ENCODE results near the gene TLCD3A. TPM values are rescaled to one million over a fixed set of nuclear protein-coding genes. Genes with fewer than 3 reads are reported as not detected.

Gene TLCD3A
- total and polyA plus RNA-seq, 2 experiments from 2014 or later, result 15.7 to 21.1 TPM

DNA sequence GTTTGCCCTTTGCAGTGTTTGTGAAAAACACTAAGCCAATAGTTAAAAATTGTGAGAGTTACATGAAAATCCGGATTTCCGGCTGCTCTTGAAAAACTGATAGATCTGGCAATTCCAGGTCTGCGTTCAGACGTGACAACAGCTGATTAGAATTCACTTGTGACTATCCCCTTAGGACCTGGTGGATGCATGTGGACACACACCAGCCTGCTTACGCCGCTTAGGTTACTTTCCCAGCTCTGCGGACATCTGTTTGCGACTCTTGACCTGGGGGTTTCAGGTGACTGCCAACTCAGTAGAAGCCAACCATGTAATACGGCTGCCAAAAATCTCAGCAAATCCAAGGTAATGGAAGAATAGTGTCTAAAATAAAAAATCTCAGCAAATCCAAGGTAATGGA lies 42.0 kb upstream of the TLCD3A start:
- TF ChIP-seq, protein P1, sequence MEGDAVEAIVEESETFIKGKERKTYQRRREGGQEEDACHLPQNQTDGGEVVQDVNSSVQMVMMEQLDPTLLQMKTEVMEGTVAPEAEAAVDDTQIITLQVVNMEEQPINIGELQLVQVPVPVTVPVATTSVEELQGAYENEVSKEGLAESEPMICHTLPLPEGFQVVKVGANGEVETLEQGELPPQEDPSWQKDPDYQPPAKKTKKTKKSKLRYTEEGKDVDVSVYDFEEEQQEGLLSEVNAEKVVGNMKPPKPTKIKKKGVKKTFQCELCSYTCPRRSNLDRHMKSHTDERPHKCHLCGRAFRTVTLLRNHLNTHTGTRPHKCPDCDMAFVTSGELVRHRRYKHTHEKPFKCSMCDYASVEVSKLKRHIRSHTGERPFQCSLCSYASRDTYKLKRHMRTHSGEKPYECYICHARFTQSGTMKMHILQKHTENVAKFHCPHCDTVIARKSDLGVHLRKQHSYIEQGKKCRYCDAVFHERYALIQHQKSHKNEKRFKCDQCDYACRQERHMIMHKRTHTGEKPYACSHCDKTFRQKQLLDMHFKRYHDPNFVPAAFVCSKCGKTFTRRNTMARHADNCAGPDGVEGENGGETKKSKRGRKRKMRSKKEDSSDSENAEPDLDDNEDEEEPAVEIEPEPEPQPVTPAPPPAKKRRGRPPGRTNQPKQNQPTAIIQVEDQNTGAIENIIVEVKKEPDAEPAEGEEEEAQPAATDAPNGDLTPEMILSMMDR (IDR thresholded peaks at IDR 0.05; ENCODE audit: poor library complexity), result no peak
- TF ChIP-seq EZH2 (IDR thresholded peaks at IDR 0.05; ENCODE audit: borderline replicate concordance) (no peak), EZH2phosphoT487 (IDR thresholded peaks at IDR 0.05; ENCODE audit: low read depth, severe bottlenecking, unreplicated experiment) (no peak)
- Histone ChIP-seq H3K27ac (no peak overlapping the region), H3K4me3 (no peak overlapping the region), H3K9me3 (ENCODE audit: low read depth) (no peaks in the 10 kb centered on the region), H2AFZ (no peak overlapping the region), H3K9me2 (replicated peaks; ENCODE audit: insufficient read depth) (no peaks in the 10 kb centered on the region), H4K20me1 (ENCODE audit: insufficient read depth, poor library complexity, severe bottlenecking) (no peaks in the 10 kb centered on the region), H3K36me3 (replicated peaks; ENCODE audit: insufficient read depth, low read depth) (no peaks in the 10 kb centered on the region), H3K79me2 (peaks cover 4% of the 10 kb centered on the region), H3K4me1 (ENCODE audit: insufficient read depth) (peaks cover 8% of the 10 kb centered on the region), H3K27me3 (no peaks in the 10 kb centered on the region), H3K4me2 (no peak overlapping the region)
- 89% methylated on average over 9 of the region's 9 CpGs for WGBS (ENCODE audit: low lambda C conversion rate, missing lambda C conversion rate)
- DNase-seq (ENCODE audit: low spot score), result no peak

DNA sequence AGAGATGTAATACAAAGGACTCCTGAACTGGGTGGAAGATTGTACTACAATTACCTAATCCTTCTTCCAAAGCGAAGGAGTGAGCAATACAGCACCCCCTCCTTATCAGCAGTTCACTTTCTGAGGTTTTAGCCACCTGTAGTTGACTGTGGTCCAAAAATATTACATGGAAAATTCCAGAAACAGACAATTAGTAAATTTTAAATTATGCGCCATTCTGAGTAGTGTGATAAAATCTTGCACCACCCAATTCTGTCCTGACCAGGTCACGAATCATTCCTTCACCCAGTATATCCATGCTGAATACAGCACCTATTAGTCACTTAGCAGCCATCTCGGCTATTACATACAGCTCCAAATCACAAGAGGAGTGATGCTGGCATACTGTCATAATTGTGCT lies 41.0 kb upstream of the TLCD3A start:
- TF ChIP-seq, protein P1 (IDR thresholded peaks at IDR 0.05; ENCODE audit: poor library complexity), result no peak
- TF ChIP-seq EZH2 (IDR thresholded peaks at IDR 0.05; ENCODE audit: borderline replicate concordance) (no peak), EZH2phosphoT487 (IDR thresholded peaks at IDR 0.05; ENCODE audit: low read depth, severe bottlenecking, unreplicated experiment) (no peak)
- no peak for DNase-seq (ENCODE audit: low spot score)
- no peak overlapping the region for H3K27ac ChIP-seq
- H3K4me2 ChIP-seq, result no peak overlapping the region
- peaks cover 4% of the 10 kb centered on the region for H3K79me2 ChIP-seq
- H4K20me1 ChIP-seq (ENCODE audit: insufficient read depth, poor library complexity, severe bottlenecking), result no peaks in the 10 kb centered on the region
- 93% methylated on average over 4 of the region's 4 CpGs for WGBS (ENCODE audit: low lambda C conversion rate, missing lambda C conversion rate)
- no peaks in the 10 kb centered on the region for H3K27me3 ChIP-seq
- H2AFZ ChIP-seq, result no peak overlapping the region
- no peak overlapping the region for H3K4me3 ChIP-seq
- H3K4me1 ChIP-seq (ENCODE audit: insufficient read depth), result peaks cover 8% of the 10 kb centered on the region
- H3K9me3 ChIP-seq (ENCODE audit: low read depth), result no peaks in the 10 kb centered on the region
- no peaks in the 10 kb centered on the region for H3K9me2 ChIP-seq (replicated peaks; ENCODE audit: insufficient read depth)
- no peaks in the 10 kb centered on the region for H3K36me3 ChIP-seq (replicated peaks; ENCODE audit: insufficient read depth, low read depth)

DNA sequence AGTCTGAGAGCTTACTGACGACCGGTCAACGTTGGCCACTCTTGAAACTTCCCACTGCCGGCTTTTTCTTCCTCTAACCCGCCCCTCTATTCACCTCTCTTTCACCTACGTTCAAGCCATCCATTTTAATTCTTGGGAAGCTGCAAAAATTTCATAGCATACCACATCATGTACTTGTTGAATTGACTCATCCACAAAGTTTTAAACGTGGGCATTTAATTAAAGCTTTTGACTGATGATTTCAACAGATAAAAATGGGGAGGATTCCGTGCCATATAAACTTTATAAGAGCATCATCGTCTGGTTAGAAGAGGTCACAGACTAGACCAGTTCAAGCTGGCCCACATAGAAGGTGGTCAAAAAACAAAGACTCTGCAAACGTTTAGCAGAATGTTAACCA lies 40.3 kb upstream of the TLCD3A start:
- H3K4me1 ChIP-seq (ENCODE audit: insufficient read depth), result peaks cover 8% of the 10 kb centered on the region
- no peak for TF ChIP-seq EZH2phosphoT487 (IDR thresholded peaks at IDR 0.05; ENCODE audit: low read depth, severe bottlenecking, unreplicated experiment)
- no peak for TF ChIP-seq EZH2 (IDR thresholded peaks at IDR 0.05; ENCODE audit: borderline replicate concordance)
- TF ChIP-seq, protein P1 (IDR thresholded peaks at IDR 0.05; ENCODE audit: poor library complexity), result no peak
- no peak overlapping the region for H2AFZ ChIP-seq
- H3K79me2 ChIP-seq, result peaks cover 4% of the 10 kb centered on the region
- no peak overlapping the region for H3K4me2 ChIP-seq
- 93% methylated on average over 10 of the region's 10 CpGs for WGBS (ENCODE audit: low lambda C conversion rate, missing lambda C conversion rate)
- no peaks in the 10 kb centered on the region for H3K9me2 ChIP-seq (replicated peaks; ENCODE audit: insufficient read depth)
- H3K36me3 ChIP-seq (replicated peaks; ENCODE audit: insufficient read depth, low read depth), result no peaks in the 10 kb centered on the region
- no peaks in the 10 kb centered on the region for H3K9me3 ChIP-seq (ENCODE audit: low read depth)
- H3K27me3 ChIP-seq, result no peaks in the 10 kb centered on the region
- no peaks in the 10 kb centered on the region for H4K20me1 ChIP-seq (ENCODE audit: insufficient read depth, poor library complexity, severe bottlenecking)
- no peak overlapping the region for H3K4me3 ChIP-seq
- no peak for DNase-seq (ENCODE audit: low spot score)
- no peak overlapping the region for H3K27ac ChIP-seq

All from hepatocyte (in vitro differentiated cells).